ENCODE data around the gene APBA3.
A peak's percentile ranks its signal among the peaks of the same experiment; 100 is the strongest.

Gene APBA3

DNA sequence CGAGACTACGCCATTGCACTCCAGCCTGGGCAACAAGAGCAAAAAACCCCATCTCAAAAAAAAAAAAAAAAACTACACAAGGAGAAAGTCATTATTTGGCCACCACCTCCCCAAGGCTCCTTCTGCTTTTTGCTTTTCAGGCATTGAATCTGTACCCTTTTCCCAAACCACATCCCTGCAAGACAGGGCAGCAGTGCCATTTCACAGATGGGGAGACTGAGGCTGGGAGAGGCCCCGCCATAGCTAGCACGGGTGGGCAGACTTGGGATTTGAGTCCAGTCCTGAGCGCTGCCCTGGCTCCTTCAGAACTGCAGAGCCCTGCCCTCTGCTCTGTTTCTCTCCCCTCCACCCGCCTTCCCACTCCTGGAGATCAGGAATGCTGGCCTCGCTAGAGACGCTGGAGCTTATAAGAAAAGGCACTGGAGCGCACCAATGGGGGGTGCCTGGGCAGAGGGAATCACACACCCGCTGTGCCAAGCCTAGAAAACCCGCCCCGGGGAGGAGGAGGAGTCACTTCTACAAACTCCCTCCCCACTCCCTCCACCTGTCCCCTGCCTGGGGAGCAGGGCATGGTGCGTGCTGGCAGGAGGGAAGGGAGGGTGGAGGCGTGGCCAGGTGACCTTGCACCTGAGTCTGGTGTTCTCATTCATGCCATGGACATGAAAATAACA, 35.7 kb downstream of the APBA3 start:
- H3K4me3 ChIP-seq (ENCODE audit: low read length) = no peak overlapping the region

DNA sequence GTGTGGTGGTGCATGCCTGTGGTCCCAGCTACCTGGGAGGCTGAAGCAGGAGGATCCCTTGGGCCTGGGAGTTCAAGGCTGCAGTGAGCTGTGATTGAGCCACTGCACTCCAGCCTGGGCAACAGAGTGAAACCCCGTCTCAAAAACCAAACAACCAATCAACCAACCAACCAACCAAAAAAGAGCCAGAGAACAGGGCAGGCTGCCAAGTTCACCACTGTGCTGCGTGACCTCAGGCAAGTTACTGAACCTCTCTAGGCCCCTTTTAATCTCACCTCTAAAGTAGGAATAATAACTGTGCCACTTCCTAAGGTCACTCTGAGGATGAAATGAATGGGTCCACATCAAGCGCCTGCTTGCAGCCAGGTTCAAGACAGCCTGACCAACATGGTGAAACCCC, 36.4 kb downstream of the APBA3 start:
- DNase-seq (ENCODE audit: low read depth, low spot score) = no peak
- H3K4me3 ChIP-seq (ENCODE audit: low read length) = no peak overlapping the region

More for the DNA sequence above, 35.7 kb downstream of the APBA3 start:
- DNase-seq (ENCODE audit: low read depth, low spot score) = no peak

DNA sequence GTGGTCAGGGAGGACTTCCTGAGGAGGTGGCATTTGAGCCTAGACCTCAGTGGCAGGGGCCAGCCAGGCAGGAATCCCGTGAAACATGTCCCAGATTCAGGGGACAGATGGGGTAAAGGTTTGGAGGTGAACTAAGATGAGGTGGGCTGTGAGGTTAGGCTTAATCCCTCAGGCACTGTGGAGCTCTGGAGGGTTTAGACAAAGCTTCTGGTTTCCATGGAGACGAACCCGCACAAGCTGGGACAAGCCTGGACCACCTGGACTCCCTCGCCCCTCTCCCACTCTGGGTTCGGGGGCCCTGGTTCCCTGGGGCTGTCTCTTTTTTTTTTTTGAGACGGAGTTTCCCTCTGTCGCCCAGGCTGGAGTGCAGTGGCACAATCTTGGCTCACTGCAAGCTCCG, 37.6 kb downstream of the APBA3 start:
- H3K4me3 ChIP-seq (ENCODE audit: low read length) = no peak overlapping the region
- DNase-seq (ENCODE audit: low read depth, low spot score) = no peak

DNA sequence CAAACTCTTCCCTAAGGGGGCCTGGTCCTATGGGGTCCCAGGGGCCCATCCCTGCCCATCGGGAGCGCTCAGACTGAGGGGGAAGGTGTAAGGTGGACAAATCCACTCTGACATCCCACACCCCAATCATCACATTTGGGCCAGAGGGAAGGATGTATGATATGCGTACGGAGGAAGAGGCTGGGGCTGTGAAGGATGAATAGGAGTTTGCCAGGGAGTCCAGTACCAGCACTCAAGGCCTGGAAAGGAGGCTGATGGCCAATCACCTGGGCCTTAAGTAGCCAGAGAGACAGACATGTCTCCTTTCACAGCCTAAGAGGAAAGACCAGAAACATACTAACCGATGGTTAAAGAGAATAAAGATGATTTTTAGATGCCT, 38.4 kb downstream of the APBA3 start:
- H3K4me3 ChIP-seq (ENCODE audit: low read length) = no peak overlapping the region
- DNase-seq (ENCODE audit: low read depth, low spot score) = no peak

DNA sequence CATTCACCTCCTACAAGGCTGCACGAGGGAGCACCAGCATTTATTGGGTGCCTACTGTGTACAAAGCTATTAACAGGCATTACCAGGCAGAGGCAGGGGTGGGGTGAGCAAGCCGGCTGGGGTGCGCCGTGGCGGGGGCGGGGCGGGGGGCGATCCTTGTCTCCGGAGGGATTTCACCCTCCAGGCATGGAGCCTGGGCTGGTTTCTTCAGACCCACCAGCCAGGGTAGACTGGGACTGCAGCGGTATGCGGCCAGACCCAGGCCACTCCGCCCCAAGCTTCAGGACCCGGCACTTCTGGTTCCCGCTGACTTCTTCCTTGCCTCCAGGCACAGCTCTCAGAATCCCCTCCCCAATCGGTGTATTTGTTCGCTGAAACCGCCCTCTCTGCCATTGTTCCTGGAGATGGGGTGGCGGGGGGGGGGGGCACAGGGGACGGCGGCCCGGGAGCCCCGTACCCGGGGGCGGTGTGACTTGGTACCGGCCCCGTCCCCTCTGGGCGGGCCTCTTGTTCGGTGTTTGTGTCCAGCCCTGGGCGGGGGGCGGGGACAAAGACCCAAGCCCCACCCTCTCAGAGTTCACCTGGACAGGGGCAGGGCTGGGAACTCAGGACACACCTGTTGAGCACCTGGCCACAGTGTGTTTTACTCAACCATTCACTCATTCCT, 38.9 kb downstream of the APBA3 start:
- no peak for DNase-seq (ENCODE audit: low read depth, low spot score)
- H3K4me3 ChIP-seq (ENCODE audit: low read length) = no peak overlapping the region

DNA sequence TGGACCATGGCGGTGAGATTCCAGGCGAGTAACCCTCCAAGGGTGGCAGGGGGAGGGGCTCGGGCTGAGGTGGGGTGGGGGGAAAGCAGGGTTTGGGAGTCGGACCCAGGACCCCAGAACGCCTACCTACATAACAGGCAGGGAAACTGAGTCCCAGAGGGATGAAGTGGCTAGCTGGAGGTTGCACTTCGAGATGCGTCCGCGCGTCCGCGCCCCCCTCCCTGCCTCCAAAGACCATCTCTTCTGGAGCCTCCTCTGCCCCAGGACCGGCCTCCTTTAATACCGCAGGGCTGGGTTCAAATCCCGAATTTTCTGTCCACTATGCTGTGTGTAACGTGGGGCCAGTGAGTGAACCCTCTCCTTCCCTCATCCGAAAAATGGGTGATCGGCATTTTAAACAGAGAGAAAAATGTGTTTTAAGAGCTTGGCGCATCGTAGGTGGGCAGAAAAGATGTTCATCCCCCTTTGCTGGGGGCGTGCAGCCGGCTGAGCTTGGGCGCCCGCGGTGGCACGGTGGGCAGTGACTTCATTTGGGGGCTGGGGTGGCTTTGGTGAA, 39.5 kb downstream of the APBA3 start:
- no peak for DNase-seq (ENCODE audit: low read depth, low spot score)
- H3K4me3 ChIP-seq (ENCODE audit: low read length) = peak overlapping the region; percentile 43

DNA sequence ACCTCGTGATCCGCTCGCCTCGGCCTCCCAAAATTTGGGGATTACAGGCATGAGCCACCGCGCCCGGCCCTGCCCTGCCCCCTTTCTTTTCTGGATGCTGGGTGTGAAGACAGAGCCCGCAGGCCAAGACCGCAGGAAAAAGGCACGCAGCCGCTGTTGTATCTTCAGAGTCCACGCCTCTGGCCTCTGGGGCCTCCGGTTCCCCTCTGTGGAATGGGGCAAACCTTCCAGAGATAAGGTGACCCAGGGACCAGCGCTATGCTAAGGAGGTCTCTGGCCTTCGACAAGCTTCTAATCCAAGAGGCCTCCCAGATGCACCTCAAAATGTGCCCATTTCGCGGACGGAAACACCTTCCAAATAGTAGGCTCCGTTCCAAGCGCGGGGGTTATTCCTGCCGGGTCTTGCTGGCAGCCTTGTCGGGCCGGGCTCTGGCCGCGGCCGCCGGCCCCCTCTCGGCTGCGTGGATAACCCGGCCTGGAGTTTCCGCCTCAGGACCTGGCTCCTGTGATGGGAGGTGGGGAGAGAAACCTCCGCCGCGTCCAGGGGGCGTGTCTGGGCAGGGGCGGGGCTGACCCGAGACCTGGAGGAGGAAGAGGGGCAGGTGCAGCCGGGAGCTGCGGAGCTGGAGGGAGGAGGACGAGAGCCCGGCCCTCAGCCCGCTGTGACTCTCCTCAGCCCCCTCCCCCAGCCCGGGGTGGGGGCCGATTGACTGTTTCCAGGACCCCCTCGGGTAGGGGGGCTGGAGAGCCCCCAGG, 40.2 kb downstream of the APBA3 start:
- H3K4me3 ChIP-seq (ENCODE audit: low read length) = peak overlapping the region; percentile 43
- peak; percentile 88 for DNase-seq (ENCODE audit: low read depth, low spot score)

DNA sequence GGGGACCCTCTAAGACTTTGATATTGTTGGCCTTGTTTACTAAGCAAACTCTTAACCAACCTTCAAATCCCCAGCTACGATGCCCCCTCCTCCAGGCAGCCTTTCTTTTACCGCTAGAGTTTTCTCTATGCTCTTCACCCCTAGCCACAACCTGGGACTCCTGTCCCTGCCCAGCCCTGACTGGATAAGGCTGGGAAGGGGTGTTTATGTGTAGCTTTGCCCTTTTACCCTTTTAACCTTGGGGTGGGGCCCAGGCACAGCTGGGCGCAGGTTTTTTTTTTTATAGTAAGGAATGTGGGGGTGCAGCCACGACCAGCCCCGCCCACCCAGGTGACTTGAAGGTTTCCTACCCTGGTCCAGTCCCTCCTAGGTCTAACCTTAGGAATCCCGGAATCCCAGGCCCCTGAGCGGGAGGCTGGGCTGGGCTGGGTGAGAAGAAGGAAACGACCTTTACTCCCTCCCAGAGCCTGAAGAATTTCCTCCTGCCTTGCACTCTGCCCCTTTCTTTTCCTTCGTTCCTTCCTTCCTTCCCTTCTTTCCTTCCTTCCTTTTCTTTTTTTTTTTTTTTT, 41.1 kb downstream of the APBA3 start:
- no peak for DNase-seq (ENCODE audit: low read depth, low spot score)
- no peak overlapping the region for H3K4me3 ChIP-seq (ENCODE audit: low read length)

DNA sequence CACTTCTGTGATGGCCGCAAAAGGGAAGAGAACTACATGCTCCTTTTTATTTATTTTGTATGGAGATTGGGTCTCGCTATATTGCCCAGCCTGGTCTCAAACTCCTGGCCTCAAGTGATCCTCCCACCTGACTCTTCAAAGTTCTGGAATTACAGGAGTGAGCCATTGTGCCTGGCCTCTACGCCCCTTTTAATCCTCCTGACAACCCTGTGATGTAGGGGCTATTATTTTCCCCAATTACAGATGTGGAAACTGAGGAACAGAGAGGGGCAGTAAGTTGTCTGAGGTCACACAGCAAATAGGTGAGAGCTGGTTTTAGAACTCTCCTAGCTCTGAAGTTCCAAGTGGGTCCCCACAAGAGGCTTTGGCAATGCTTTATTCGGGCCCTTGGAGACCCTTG, 41.6 kb downstream of the APBA3 start:
- DNase-seq (ENCODE audit: low read depth, low spot score) = no peak
- no peak overlapping the region for H3K4me3 ChIP-seq (ENCODE audit: low read length)

DNA sequence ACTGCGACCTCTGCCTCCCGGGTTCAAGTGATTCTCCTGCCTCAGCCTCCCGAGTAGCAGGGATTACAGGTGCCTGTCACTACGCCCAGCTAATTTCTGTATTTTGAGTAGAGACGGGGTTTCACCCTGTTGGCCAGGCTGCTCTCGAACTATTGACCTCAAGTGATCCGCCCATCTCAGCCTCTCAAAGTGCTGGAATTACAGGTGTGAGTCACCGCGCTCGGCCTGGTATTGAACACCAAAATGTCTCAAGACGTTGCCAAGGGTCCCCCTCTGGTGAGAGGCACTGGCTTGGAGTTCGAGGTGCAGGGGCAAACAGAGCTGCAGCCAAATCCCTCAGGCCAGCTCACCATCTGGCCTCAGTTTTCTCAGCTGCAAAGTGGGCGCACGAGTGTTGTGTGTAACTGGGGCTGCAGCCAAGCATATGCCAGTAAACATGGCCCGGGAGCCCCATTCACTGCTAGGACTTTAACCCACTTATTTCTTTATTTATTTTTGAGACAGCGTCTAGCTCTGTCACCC, 45.3 kb downstream of the APBA3 start:
- DNase-seq (ENCODE audit: low read depth, low spot score) = no peak
- H3K4me3 ChIP-seq (ENCODE audit: low read length) = no peak overlapping the region

DNA sequence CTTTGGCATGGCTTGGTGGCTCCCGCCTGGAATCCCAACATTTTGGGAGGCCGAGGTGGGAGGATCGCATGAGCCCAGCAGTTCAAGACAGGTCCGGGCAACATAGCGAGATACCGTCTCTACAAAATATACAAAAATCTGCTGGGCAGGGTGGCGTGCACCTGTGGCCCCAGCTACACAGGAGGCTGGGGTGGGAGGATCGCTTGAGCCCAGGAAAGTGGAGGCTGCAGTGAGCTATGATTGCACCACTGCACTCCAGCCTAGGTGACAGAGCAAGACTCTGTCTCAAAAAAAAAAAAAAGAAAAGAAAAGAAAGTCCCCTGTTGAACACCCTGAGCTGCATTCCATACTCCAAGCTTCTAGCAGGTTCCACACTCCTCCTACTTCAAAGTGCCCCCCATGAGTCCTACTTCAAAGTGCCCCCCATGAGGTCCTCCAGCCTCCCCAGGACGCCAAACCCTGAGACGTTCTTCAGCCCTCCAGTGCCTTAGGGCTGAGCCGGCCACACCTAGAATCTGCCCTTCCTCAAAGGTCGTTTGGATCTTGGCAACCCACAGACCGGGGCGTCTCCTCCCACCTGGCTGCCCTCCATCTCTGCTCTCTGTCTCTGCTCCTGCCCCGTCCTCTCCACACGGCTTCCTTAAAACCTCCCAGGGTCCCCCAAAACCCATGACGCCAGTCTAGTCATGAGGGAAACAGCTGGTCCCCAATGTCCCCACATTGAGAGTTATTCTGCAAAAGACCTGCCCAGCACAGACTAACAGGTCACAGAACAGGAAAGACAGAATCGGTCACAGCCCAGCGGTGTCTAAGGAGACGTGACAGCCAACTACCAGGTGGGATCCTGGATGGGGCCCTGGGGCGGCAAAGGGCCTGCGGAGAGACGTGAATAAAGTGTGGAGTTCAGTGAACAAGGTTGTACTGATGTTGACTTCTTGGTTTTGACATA, 48.6 kb downstream of the APBA3 start:
- no peak overlapping the region for H3K4me3 ChIP-seq (ENCODE audit: low read length)
- no peak for DNase-seq (ENCODE audit: low read depth, low spot score)

DNA sequence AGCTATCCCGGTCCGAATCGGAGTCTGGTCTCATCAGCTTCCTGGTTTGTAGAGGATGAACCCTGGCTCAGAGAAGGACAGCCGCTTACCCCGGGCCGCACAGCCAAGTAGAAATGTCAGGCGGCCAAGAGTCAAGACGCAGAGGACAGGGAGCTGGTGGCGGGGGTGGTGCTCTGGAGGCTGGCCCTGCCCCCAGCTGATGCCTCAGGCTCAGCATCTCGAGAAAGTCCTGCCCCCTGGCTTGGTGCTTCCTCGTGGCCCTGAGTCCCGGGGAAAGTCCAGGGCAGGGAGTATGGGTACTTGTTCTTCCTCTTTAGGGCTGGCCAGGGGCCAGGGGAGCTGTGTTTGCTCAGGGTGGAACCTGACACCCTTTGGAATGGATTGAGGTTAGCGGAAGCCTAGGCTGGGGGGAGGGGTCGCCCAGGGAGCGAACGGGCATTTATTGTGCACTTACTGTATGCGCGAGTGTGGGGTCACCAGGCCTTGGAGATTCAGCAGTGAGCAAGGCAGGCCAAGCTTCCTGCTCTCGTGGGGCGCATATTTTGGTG, 51.2 kb downstream of the APBA3 start:
- DNase-seq (ENCODE audit: low read depth, low spot score) = no peak
- no peak overlapping the region for H3K4me3 ChIP-seq (ENCODE audit: low read length)

DNA sequence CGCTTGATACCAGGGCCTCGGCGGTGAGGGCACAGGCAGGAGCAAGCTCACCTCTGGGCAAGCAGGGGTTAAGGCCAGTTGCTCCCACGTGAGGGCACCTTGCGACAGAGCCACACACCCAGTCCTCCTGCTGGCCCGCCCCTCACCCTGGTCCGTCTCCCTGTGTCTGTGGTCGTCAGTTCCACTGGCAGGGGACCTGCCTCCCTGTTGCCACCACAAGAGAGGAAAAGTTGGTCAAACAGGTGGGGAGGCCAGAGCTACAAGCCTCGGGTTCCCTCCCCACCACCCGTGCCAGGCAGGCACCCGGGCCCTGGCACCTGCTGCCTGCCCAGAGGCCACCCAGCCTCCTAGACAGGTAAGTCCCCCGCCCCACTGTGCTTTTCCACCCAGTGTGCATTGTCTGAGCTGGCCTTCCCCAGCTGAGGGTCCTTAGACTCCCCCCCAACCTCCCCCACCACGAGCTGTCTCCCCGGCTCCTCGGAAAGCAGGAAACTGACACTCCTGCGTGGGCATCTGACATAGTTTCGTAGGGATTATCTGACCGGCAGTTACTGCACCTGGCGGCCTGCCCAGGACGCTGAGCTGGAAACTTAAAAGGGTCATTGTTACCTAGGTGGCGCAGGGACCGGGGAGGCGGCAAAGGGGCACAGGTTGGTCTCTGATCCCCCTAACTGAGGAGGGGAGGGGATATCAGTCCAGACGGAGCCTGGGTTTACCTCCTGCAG, 53.1 kb downstream of the APBA3 start, which contains the start of gene TJP3:
TSS of gene TJP3 (plus strand) at position 178 of the 725 bp plus-strand sequence. CDS start 20,049 bp downstream, outside the sequence.
- DNase-seq (ENCODE audit: low read depth, low spot score) = no peak
- H3K4me3 ChIP-seq (ENCODE audit: low read length) = no peak within 1 kb of the TSS

DNA sequence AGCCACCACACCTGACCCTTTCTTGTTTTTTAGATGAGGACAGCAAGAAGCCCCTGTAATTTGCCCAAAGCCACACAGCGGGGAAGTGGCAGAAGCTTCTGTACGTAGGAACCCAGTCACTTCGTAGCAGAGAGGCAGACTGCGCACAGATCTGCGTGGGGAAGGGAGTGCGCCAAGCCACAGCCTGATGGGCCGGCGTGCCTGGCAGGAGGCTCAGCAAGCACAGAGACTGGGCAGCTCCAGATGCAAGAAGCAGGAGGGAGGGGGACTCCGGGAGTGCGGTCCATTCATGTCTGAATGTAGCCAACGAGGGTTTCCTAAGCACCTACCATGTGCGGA, 53.7 kb downstream of the APBA3 start:
- H3K4me3 ChIP-seq (ENCODE audit: low read length) = no peak overlapping the region
- no peak for DNase-seq (ENCODE audit: low read depth, low spot score)

DNA sequence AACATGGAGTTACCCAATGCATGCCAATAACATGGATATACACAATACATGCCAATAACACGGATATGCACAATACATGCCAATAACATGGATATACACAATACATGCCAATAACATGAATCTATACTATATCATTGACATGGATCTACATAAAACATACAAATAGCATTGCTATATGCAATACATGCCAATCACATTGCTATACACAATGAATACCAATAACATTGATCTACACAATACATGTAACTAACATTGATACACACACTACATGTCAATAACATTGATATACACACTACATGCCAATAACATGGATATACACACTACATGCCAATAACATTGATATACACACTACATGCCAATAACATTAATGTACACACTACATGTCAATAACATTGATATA, 60.3 kb downstream of the APBA3 start:
- no peak for DNase-seq (ENCODE audit: low read depth, low spot score)
- no peak overlapping the region for H3K4me3 ChIP-seq (ENCODE audit: low read length)
